ENCODE measurements around the gene LINS1. TPM values are rescaled to one million over a fixed set of nuclear protein-coding genes. Genes with fewer than 3 reads are reported as not detected.

Gene LINS1
- polyA plus RNA-seq, 1 donor (not counting 4 experiments of a cell fraction or from before 2014, with no cell fraction given) = 19.4 TPM

DNA sequence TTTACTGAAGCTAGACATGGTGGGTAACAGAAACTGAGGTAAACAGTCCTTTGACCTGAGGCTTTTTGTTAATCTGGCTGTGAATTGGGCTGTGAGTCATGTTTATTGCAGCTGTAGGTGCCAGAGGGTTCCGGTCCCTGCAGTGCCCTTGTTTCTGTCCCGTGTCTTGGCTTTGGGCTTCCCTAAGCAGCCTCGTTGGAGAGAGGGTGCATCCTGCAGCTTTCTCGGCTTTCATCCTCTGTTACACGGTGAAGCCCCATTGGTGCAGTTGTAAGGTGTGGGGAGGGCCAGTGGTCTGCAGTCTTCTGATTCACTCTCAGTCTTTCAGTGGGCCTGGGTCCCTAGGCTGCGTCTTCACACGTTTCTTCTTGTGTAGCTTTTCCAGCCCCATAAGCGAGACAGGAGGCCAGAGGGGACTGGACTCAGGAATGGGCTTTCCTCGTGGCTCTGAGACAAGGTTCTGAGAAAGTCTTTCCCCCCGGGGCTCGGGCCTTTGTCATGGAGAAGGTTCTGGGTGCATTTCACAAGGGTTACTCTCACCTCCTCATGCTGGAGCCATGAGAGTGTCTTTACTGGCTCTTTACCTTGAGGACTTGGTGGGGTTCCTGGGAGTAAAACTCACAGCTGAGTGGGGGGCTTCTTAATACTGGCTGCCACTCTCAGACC is 33.6 kb upstream of the LINS1 start:
- Histone ChIP-seq H4K20me1 (ENCODE audit: control insufficient read depth, extremely low read depth, insufficient read depth, low read length) (no peaks in the 10 kb centered on the region), H3K79me2 (ENCODE audit: control insufficient read depth, insufficient read depth, low read length) (peaks cover 51% of the 10 kb centered on the region), H3K4me3 (ENCODE audit: control insufficient read depth in 2 of 3, extremely low read depth in 1 of 3, insufficient read depth in 2 of 3, low read depth in 1 of 3, low read length in 3 of 3) (no peak overlapping the region), H3K9ac (ENCODE audit: control insufficient read depth, extremely low read depth, insufficient read depth, low read length) (peak overlapping the region; percentile 15), H3K9me1 (ENCODE audit: control insufficient read depth, extremely low read depth, insufficient read depth, low read length) (no peaks in the 10 kb centered on the region), H3K27ac (ENCODE audit: control insufficient read depth, insufficient read depth, low read length) (no peak overlapping the region), H3K4me1 (ENCODE audit: control insufficient read depth, extremely low read depth, insufficient read depth, low read length) (peaks cover 11% of the 10 kb centered on the region), H3K27me3 (ENCODE audit: control insufficient read depth, extremely low read depth, insufficient read depth, low read length) (no peaks in the 10 kb centered on the region), H3K36me3 (ENCODE audit: control insufficient read depth in 2 of 2, extremely low read depth in 1 of 2, insufficient read depth in 2 of 2, low read length in 2 of 2) (peaks cover 0 to 11% of the 10 kb centered on the region in 2 experiments), H3K9me3 (ENCODE audit: control insufficient read depth, low read depth, low read length) (no peaks in the 10 kb centered on the region), H3K4me2 (ENCODE audit: control insufficient read depth, extremely low read depth, insufficient read depth, low read depth, low read length) (peak overlapping the region; percentile 8), H2AFZ (ENCODE audit: control insufficient read depth, low read length) (no peak overlapping the region)
- TF ChIP-seq CTCF (optimal IDR thresholded peaks at IDR 0.05 in 1 of 3, IDR thresholded peaks at IDR 0.05 in 1 of 3, conservative IDR thresholded peaks at IDR 0.05 in 1 of 3; ENCODE audit: extremely low read depth in 1 of 3, insufficient read depth in 2 of 3, low read length in 3 of 3) (no peak), EZH2 (IDR thresholded peaks at IDR 0.05; ENCODE audit: low read length) (no peak)
- DNase-seq (ENCODE audit: low read depth, low spot score) (no peak), FAIRE-seq (no peak)
- dilution Hi-C loops (cut with MboI; ENCODE audit: extremely low pct_ligation_motif_present, low sequenced_read_pairs) = no loop called here

GRCh38 chr15:100633763-100634075 is 31.7 kb upstream of the LINS1 start:
- Histone ChIP-seq H3K79me2 (ENCODE audit: control insufficient read depth, insufficient read depth, low read length) (peaks cover 51% of the 10 kb centered on the region), H3K9ac (ENCODE audit: control insufficient read depth, extremely low read depth, insufficient read depth, low read length) (no peak overlapping the region), H3K36me3 (ENCODE audit: control insufficient read depth in 2 of 2, extremely low read depth in 1 of 2, insufficient read depth in 2 of 2, low read length in 2 of 2) (peaks cover 3 to 17% of the 10 kb centered on the region in 2 experiments), H3K9me1 (ENCODE audit: control insufficient read depth, extremely low read depth, insufficient read depth, low read length) (no peaks in the 10 kb centered on the region), H2AFZ (ENCODE audit: control insufficient read depth, low read length) (no peak overlapping the region), H3K27me3 (ENCODE audit: control insufficient read depth, extremely low read depth, insufficient read depth, low read length) (no peaks in the 10 kb centered on the region), H3K9me3 (ENCODE audit: control insufficient read depth, low read depth, low read length) (no peaks in the 10 kb centered on the region), H3K27ac (ENCODE audit: control insufficient read depth, insufficient read depth, low read length) (no peak overlapping the region), H3K4me2 (ENCODE audit: control insufficient read depth, extremely low read depth, insufficient read depth, low read depth, low read length) (no peak overlapping the region), H3K4me3 (ENCODE audit: control insufficient read depth in 2 of 3, extremely low read depth in 1 of 3, insufficient read depth in 2 of 3, low read depth in 1 of 3, low read length in 3 of 3) (no peak overlapping the region), H4K20me1 (ENCODE audit: control insufficient read depth, extremely low read depth, insufficient read depth, low read length) (no peaks in the 10 kb centered on the region), H3K4me1 (ENCODE audit: control insufficient read depth, extremely low read depth, insufficient read depth, low read length) (peaks cover 11% of the 10 kb centered on the region)
- DNase-seq (ENCODE audit: low read depth, low spot score) = no peak
- no peak for TF ChIP-seq EZH2 (IDR thresholded peaks at IDR 0.05; ENCODE audit: low read length)
- no peak for TF ChIP-seq CTCF (optimal IDR thresholded peaks at IDR 0.05 in 1 of 3, IDR thresholded peaks at IDR 0.05 in 1 of 3, conservative IDR thresholded peaks at IDR 0.05 in 1 of 3; ENCODE audit: extremely low read depth in 1 of 3, insufficient read depth in 2 of 3, low read length in 3 of 3)
- FAIRE-seq = no peak
- dilution Hi-C loops (cut with MboI; ENCODE audit: extremely low pct_ligation_motif_present, low sequenced_read_pairs) = no loop called here

Measured in keratinocyte (primary cell).